ENCODE measurements around the gene SCAPER. TPM values are rescaled to one million over a fixed set of nuclear protein-coding genes. Genes with fewer than 3 reads are reported as not detected.

SCAPER gene
- total and polyA plus RNA-seq, 2 experiments from 2014 or later = 27.0 to 35.7 TPM

- DNase-seq (ENCODE audit: low read depth in 1 of 2, low spot score in 1 of 2) = no peak
- no peaks in the 10 kb centered on the region for H3K4me1 ChIP-seq (ENCODE audit: low read depth)
- H3K4me3 ChIP-seq = no peak overlapping the region
- no peak overlapping the region for H3K27ac ChIP-seq
- H3K9me3 ChIP-seq (ENCODE audit: low read depth) = peaks cover 3% of the 10 kb centered on the region
- TF ChIP-seq CTCF (IDR thresholded peaks at IDR 0.05; ENCODE audit: low read depth, low read length) = no peak
- H3K27me3 ChIP-seq = no peaks in the 10 kb centered on the region
- H3K36me3 ChIP-seq = no peaks in the 10 kb centered on the region
These were observed 269.1 kb downstream of the SCAPER start for GRCh38 chr15:76636059-76636458.

- Histone ChIP-seq H3K27ac (no peak overlapping the region), H3K36me3 (no peaks in the 10 kb centered on the region), H3K27me3 (no peaks in the 10 kb centered on the region), H3K9me3 (ENCODE audit: low read depth) (no peaks in the 10 kb centered on the region), H3K4me3 (no peak overlapping the region), H3K4me1 (ENCODE audit: low read depth) (no peaks in the 10 kb centered on the region)
- no peak for TF ChIP-seq CTCF (IDR thresholded peaks at IDR 0.05; ENCODE audit: low read depth, low read length)
- no peak for DNase-seq (ENCODE audit: low read depth in 1 of 2, low spot score in 1 of 2)
These were observed 278.5 kb downstream of the SCAPER start for GRCh38 chr15:76626611-76627010.

- Histone ChIP-seq H3K36me3 (no peaks in the 10 kb centered on the region), H3K9me3 (ENCODE audit: low read depth) (no peaks in the 10 kb centered on the region), H3K27ac (no peak overlapping the region), H3K27me3 (no peaks in the 10 kb centered on the region), H3K4me1 (ENCODE audit: low read depth) (no peaks in the 10 kb centered on the region), H3K4me3 (no peak overlapping the region)
- TF ChIP-seq CTCF (IDR thresholded peaks at IDR 0.05; ENCODE audit: low read depth, low read length) = peak; percentile 7
- no peak for DNase-seq (ENCODE audit: low read depth in 1 of 2, low spot score in 1 of 2)
These were observed 279.9 kb downstream of the SCAPER start for GRCh38 chr15:76625267-76625666.

GRCh38 chr15:76614725-76615124 lies 290.4 kb downstream of the SCAPER start:
- DNase-seq (ENCODE audit: low read depth in 1 of 2, low spot score in 1 of 2) = no peak
- no peaks in the 10 kb centered on the region for H3K9me3 ChIP-seq (ENCODE audit: low read depth)
- TF ChIP-seq CTCF (IDR thresholded peaks at IDR 0.05; ENCODE audit: low read depth, low read length) = no peak
- H3K4me3 ChIP-seq = no peak overlapping the region
- no peaks in the 10 kb centered on the region for H3K36me3 ChIP-seq
- no peak overlapping the region for H3K27ac ChIP-seq
- H3K4me1 ChIP-seq (ENCODE audit: low read depth) = no peaks in the 10 kb centered on the region
- H3K27me3 ChIP-seq = no peaks in the 10 kb centered on the region

- H3K4me3 ChIP-seq = no peak overlapping the region
- no peak for DNase-seq (ENCODE audit: low read depth in 1 of 2, low spot score in 1 of 2)
These were observed 316.1 kb downstream of the SCAPER start for GRCh38 chr15:76588811-76589747.

More at GRCh38 chr15:76588811-76589747, 316.1 kb downstream of the SCAPER start:
- H3K9me3 ChIP-seq (ENCODE audit: low read depth) = no peaks in the 10 kb centered on the region
- no peaks in the 10 kb centered on the region for H3K4me1 ChIP-seq (ENCODE audit: low read depth)
- TF ChIP-seq CTCF (IDR thresholded peaks at IDR 0.05; ENCODE audit: low read depth, low read length) = no peak
- no peaks in the 10 kb centered on the region for H3K27me3 ChIP-seq
- H3K36me3 ChIP-seq = no peaks in the 10 kb centered on the region
- H3K27ac ChIP-seq = no peak overlapping the region
